Activated CD4-positive, alpha-beta T cell treated with anti-CD3 and anti-CD28 coated beads for 36 hours (primary cell): ENCODE results near the gene UBA6. TPM values are rescaled to one million over a fixed set of nuclear protein-coding genes. Genes with fewer than 3 reads are reported as not detected.

Experiments used
- ATAC-seq: fragments of 200-7000 bp; cut with Tn5 transposase; one replicate; pipeline ENCODE4 v1.10.0; 2021; ENCODE audit warnings: mild to moderate bottlenecking, moderate library complexity
- CTCF ChIA-PET: fragments of 350-600 bp; sonication (Branson Sonifier 250); formaldehyde crosslinking; loops from one replicate; lab custom pipeline; 2021; ENCODE audit warnings: antibody characterized with exemption; lab: Charles Lee
- POLR2A ChIA-PET: fragments of 350-600 bp; sonication (Branson Sonifier 250); formaldehyde crosslinking; loops from one replicate; lab custom pipeline; 2021; ENCODE audit warnings: antibody characterized with exemption, inconsistent platforms; lab: Charles Lee
- DNase-seq: peaks from one replicate; pipeline ENCODE4 v3.0.0-alpha.2; 2020
- H3K27ac Mint-ChIP-seq: one replicate; pipeline ENCODE4 v1.8.0; 2021; ENCODE audit warnings: mixed read lengths
- H3K27me3 Mint-ChIP-seq: one replicate; pipeline ENCODE4 v1.8.0; 2021; ENCODE audit warnings: mixed read lengths
- H3K36me3 Mint-ChIP-seq: one replicate; pipeline ENCODE4 v1.8.0; 2021; ENCODE audit warnings: low read depth, mixed read lengths
- H3K4me1 Mint-ChIP-seq: one replicate; pipeline ENCODE4 v1.8.0; 2021; ENCODE audit warnings: mixed read lengths
- H3K4me3 Mint-ChIP-seq: one replicate; pipeline ENCODE4 v1.8.0; 2021; ENCODE audit warnings: mild to moderate bottlenecking, moderate library complexity, mixed read lengths
- H3K9me3 Mint-ChIP-seq: one replicate; pipeline ENCODE4 v1.8.0; 2021; ENCODE audit warnings: low read depth, mixed read lengths
- intact Hi-C, 2 experiments: fragments of 100-400 bp; cut with DNase I in 1 of 2; cut with micrococcal nuclease in 1 of 2; formaldehyde crosslinking; loops; one replicate each; pipeline versions ENCODE4 v1.14.2 to v1.15.1; 2022 to 2024; cut with DNase I, micrococcal nuclease
- total RNA-seq, 2 experiments: library from RNA; stranded (reverse); gene quantifications; one replicate each; pipeline ENCODE4 v1.2.3, GENCODE V29; 2021

UBA6 gene
- total RNA-seq, 2 experiments from 2014 or later = 88.3 to 97.3 TPM

GRCh38 chr4:67615119-67615518 lies 85.8 kb downstream of the UBA6 start:
- ATAC-seq (no peak), DNase-seq (no peak)
- POLR2A ChIA-PET = no interaction called here
- H3K4me3 Mint-ChIP-seq = no peak overlapping the region
- intact Hi-C loops = no loop called here
- no peaks in the 10 kb centered on the region for H3K4me1 Mint-ChIP-seq
- H3K27ac Mint-ChIP-seq = no peak overlapping the region
- CTCF ChIA-PET = no interaction called here
- H3K36me3 Mint-ChIP-seq = peaks cover 45% of the 10 kb centered on the region
- H3K27me3 Mint-ChIP-seq = no peaks in the 10 kb centered on the region
- peaks cover 24% of the 10 kb centered on the region for H3K9me3 Mint-ChIP-seq

DNA sequence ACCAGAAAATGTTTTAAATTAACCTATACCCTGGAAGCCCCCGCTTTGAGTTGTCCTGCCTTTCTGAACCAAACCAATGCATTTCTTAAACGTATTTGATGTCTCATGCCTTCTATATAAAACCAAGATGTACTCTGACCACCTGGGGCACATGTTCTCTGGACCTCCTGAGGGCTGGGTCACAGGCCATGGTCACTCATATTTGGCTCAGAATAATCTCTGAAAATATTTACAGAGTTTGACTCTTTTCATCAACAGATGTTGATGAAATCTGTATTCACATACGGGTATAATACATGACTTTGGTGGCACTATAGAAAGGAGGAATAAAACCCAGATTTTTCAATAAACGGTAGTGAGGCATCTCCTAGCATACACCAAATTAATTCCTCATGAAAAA lies 86.8 kb downstream of the UBA6 start:
- no peak overlapping the region for H3K4me3 Mint-ChIP-seq
- H3K36me3 Mint-ChIP-seq = peaks cover 41% of the 10 kb centered on the region

DNA sequence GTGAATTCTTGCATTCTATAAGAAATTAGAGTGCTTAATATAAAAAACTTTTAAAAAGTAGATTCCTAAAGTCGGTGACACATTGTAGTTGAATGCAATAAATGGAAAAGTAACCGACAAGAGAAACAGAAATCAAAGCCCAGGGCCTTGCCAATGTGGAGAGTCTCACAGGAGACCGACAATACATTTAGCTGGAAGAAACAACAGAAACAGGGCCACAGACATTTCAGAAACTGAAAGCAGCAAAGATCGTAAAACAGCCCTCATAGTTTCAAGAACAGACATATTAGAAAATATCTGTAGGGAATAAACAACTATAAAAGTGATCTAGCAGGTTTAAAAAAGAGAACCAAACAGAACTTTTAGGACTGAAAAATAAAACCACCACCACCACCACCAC lies 92.9 kb downstream of the UBA6 start:
- no peak for DNase-seq
- Mint-ChIP-seq H3K9me3 (peaks cover 15% of the 10 kb centered on the region), H3K27me3 (no peaks in the 10 kb centered on the region), H3K36me3 (peaks cover 17% of the 10 kb centered on the region), H3K27ac (no peak overlapping the region), H3K4me3 (no peak overlapping the region), H3K4me1 (peaks cover 3% of the 10 kb centered on the region)
- CTCF ChIA-PET = interaction anchor here (0.7 to 1.2 kb wide), 2 partner anchors 15 to 21 kb away, joined by 3 to 4 read pairs; no protein-coding TSS in a partner anchor
- POLR2A ChIA-PET = no interaction called here
- no peak for ATAC-seq
- intact Hi-C loops = no loop called here

More for the DNA sequence above, 86.8 kb downstream of the UBA6 start:
- Mint-ChIP-seq H3K9me3 (peaks cover 28% of the 10 kb centered on the region), H3K4me1 (no peaks in the 10 kb centered on the region), H3K27me3 (no peaks in the 10 kb centered on the region), H3K27ac (no peak overlapping the region)
- POLR2A ChIA-PET = no interaction called here
- CTCF ChIA-PET = no interaction called here
- intact Hi-C loops = no loop called here
- ATAC-seq (no peak), DNase-seq (no peak)

- DNase-seq (no peak), ATAC-seq (no peak)
- intact Hi-C loops = no loop called here
- H3K27me3 Mint-ChIP-seq = no peaks in the 10 kb centered on the region
- H3K9me3 Mint-ChIP-seq = peaks cover 9% of the 10 kb centered on the region
- peaks cover 13% of the 10 kb centered on the region for H3K36me3 Mint-ChIP-seq
- H3K4me3 Mint-ChIP-seq = no peak overlapping the region
- H3K4me1 Mint-ChIP-seq = peaks cover 3% of the 10 kb centered on the region
- CTCF ChIA-PET = no interaction called here
- no peak overlapping the region for H3K27ac Mint-ChIP-seq
- POLR2A ChIA-PET = no interaction called here
Measured at GRCh38 chr4:67604749-67605148, 96.2 kb downstream of the UBA6 start.

DNA sequence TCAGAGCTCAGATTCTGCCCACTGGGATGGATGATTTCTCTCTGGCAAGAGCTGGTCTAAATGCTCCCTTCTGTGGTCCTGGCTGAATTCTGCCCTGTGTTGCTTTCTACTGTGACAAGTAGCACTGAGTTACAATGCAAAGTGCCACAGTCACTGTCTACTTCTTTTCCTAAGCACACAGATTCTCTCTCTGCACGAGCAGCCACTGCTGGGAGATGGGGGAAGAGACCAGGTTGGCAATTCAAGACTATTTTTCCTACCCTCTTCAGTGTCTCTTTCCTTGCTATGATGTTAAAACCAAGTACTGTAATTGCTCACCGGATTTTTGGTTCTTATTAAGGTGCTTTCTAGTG lies 97.0 kb downstream of the UBA6 start:
- ATAC-seq = no peak
- Mint-ChIP-seq H3K27ac (no peak overlapping the region), H3K27me3 (no peaks in the 10 kb centered on the region), H3K4me3 (no peak overlapping the region), H3K4me1 (peaks cover 3% of the 10 kb centered on the region), H3K9me3 (peaks cover 8% of the 10 kb centered on the region), H3K36me3 (peaks cover 11% of the 10 kb centered on the region)
- DNase-seq = no peak
- POLR2A ChIA-PET = interaction anchor here (0.6 kb wide), 1 partner anchor 880 kb away, joined by 3 read pairs; no protein-coding TSS in a partner anchor
- CTCF ChIA-PET = no interaction called here
- intact Hi-C loops = no loop called here

DNA sequence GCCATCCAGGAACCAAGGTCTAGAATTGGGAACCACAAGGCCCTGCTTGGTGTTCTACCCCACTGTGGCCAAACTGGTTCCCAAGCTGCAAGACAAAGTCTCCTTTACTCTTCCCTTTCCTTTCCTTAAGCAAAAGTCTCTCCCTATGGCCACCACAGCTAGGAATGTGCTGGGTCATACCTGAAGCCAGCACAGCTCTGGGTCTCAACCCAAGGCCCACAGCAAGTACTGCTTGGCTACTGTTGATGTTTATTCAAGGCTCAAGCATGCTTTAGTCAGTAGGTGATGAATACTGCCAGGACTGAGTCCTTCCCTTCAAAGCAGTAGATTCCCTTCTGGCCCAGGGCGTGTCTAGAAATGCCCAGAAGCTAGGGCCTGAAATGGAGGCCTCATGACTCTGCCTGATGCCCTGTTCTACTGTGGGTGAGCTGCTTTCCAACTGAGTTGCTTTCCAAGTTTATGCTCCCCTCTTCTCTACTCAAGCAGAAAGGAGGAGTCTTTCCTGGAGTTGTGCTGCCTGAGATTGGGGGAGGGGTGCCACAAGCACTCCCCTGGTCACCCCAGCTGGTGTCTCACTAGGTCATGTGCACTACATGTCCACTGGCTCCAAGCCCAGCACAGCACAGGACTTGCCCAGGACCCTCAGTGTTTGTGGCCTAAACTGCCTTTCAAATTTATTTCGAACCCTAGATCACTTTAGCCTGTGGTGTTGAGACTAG lies 97.5 kb downstream of the UBA6 start:
- peaks cover 3% of the 10 kb centered on the region for H3K4me1 Mint-ChIP-seq
- H3K36me3 Mint-ChIP-seq = peaks cover 9% of the 10 kb centered on the region
- DNase-seq (no peak), ATAC-seq (no peak)
- H3K9me3 Mint-ChIP-seq = peaks cover 8% of the 10 kb centered on the region
- CTCF ChIA-PET = no interaction called here
- no peaks in the 10 kb centered on the region for H3K27me3 Mint-ChIP-seq
- POLR2A ChIA-PET = interaction anchor here (0.6 kb wide), 1 partner anchor 881 kb away, joined by 3 read pairs; no protein-coding TSS in a partner anchor
- H3K4me3 Mint-ChIP-seq = no peak overlapping the region
- intact Hi-C loops = no loop called here
- H3K27ac Mint-ChIP-seq = no peak overlapping the region

- H3K36me3 Mint-ChIP-seq = peaks cover 4% of the 10 kb centered on the region
- no peaks in the 10 kb centered on the region for H3K27me3 Mint-ChIP-seq
- ChIA-PET CTCF (no interaction called here), POLR2A (no interaction called here)
- H3K4me1 Mint-ChIP-seq = no peaks in the 10 kb centered on the region
- no peak for DNase-seq
- intact Hi-C loops = no loop called here
- H3K27ac Mint-ChIP-seq = no peak overlapping the region
- no peak for ATAC-seq
- H3K9me3 Mint-ChIP-seq = no peaks in the 10 kb centered on the region
- H3K4me3 Mint-ChIP-seq = no peak overlapping the region
Measured at GRCh38 chr4:67593741-67594175, 107.2 kb downstream of the UBA6 start.

DNA sequence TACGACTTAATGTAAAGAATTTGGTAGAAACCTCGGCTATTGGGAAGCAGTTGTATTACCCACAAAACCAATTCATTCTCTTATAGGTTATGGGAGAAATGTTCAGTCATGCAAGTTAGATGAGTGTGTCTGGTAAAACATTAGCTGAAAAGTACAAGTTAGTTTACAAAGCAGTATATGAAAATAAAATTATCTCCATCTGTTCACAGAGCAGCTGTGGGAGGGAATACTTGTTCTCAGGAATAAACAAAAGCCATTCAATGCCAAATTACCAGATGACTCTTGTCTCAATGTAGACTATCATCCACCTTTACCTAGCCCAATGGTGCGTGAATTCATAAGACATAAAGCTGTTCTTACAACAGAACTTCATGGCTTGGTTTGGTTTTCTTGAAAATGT lies 113.8 kb downstream of the UBA6 start:
- CTCF ChIA-PET = interaction anchor here (0.7 kb wide), 2 partner anchors 21 to 114 kb away, joined by 3 to 4 read pairs; partner anchors contain the start of gene UBA6

DNA sequence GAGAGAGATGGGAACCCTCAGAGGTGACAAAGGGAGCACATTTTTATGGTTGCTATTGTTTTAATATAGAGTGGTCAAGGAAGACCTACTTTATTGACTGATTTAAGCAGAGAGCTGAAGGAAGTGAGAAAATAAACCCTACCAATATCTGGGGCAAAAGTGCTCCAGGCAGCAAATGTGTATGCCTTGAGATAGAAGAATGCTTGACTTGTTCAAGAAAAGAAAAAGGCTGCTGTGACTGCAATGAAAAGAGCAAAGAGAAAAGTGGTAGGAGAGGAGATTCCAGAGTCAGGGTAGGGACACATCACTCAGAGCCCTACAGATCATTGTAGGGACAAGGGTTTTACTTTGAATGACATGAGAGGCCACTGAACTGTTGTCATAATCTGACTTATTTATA lies 116.5 kb downstream of the UBA6 start:
- ATAC-seq = no peak
- peaks cover under 1% of the 10 kb centered on the region for H3K9me3 Mint-ChIP-seq
- CTCF ChIA-PET = no interaction called here
- H3K27me3 Mint-ChIP-seq = no peaks in the 10 kb centered on the region
- H3K4me3 Mint-ChIP-seq = no peak overlapping the region
- intact Hi-C loops = loop anchor here (5.0 kb wide), 3 partner anchors 37 to 73 kb away; partner anchors contain the start of gene CENPC (in 1 of the 2)
- POLR2A ChIA-PET = no interaction called here
- no peak for DNase-seq
- peaks cover 23% of the 10 kb centered on the region for H3K4me1 Mint-ChIP-seq
- no peak overlapping the region for H3K27ac Mint-ChIP-seq
- H3K36me3 Mint-ChIP-seq = peaks cover 5% of the 10 kb centered on the region

More for the DNA sequence above, 113.8 kb downstream of the UBA6 start:
- DNase-seq (no peak), ATAC-seq (no peak)
- H3K36me3 Mint-ChIP-seq = peaks cover 2% of the 10 kb centered on the region
- no peaks in the 10 kb centered on the region for H3K27me3 Mint-ChIP-seq
- no peaks in the 10 kb centered on the region for H3K9me3 Mint-ChIP-seq
- H3K4me3 Mint-ChIP-seq = no peak overlapping the region
- peaks cover 5% of the 10 kb centered on the region for H3K4me1 Mint-ChIP-seq
- POLR2A ChIA-PET = no interaction called here
- no peak overlapping the region for H3K27ac Mint-ChIP-seq
- intact Hi-C loops = no loop called here

- Mint-ChIP-seq H3K4me3 (no peak overlapping the region), H3K9me3 (peaks cover 2% of the 10 kb centered on the region), H3K36me3 (peaks cover 11% of the 10 kb centered on the region), H3K27me3 (no peaks in the 10 kb centered on the region), H3K27ac (no peak overlapping the region), H3K4me1 (peaks cover 27% of the 10 kb centered on the region)
- POLR2A ChIA-PET = interaction anchor here (0.7 to 1.3 kb wide), 2 partner anchors 35 to 37 kb away, joined by 3 to 6 read pairs; partner anchors contain the start of gene CENPC
- DNase-seq = no peak
- intact Hi-C loops = loop anchor here (1.0 to 5.0 kb wide), 5 partner anchors 35 to 119 kb away; partner anchors contain the start of genes CENPC (in 2 of the 2) and UBA6 (in 1 of the 2)
- CTCF ChIA-PET = interaction anchor here (1.0 kb wide), 1 partner anchor 112 kb away, joined by 3 read pairs; no protein-coding TSS in a partner anchor
- no peak for ATAC-seq
Measured at GRCh38 chr4:67581913-67582312, 119.0 kb downstream of the UBA6 start.

DNA sequence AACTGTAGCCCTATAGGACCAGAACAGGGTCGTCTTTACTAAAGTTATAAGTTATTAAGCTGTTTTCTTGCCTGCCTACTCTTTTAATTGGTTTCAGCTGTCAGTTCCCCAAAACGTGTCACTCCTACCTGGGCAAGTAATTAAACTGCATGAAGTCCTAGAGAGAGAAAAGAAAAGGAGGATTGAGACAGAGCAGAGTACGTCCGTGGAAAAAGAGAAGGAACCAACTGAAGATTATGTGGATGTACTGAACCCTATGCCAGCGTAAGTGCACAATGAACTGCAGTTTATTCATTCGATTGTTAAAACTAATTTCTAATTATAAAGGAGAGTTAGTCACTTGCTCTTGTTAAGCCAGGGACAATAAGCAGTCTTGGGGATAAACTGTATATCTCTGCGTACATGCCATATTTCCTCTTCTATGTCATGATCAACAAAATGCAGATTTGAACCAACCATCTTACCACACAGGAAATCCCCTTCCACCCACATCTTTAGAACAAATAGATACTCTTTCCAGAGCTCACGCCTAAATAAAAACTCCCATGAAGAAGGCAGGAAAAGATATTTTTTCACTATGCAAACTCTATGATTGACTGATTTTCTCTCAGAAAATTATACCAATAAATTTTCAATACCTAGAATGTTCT lies 119.6 kb downstream of the UBA6 start:
- CTCF ChIA-PET = interaction anchor here (1.0 kb wide), 1 partner anchor 113 kb away, joined by 3 read pairs; no protein-coding TSS in a partner anchor
- peaks cover 2% of the 10 kb centered on the region for H3K9me3 Mint-ChIP-seq
- H3K4me3 Mint-ChIP-seq = peak overlapping the region; percentile 19
- POLR2A ChIA-PET = interaction anchor here (0.7 to 1.3 kb wide), 2 partner anchors 34 to 36 kb away, joined by 3 to 6 read pairs; partner anchors contain the start of gene CENPC
- H3K27ac Mint-ChIP-seq = peak overlapping the region; percentile 55
- peak; percentile 81 for ATAC-seq
- no peak for DNase-seq
- H3K27me3 Mint-ChIP-seq = no peaks in the 10 kb centered on the region
- intact Hi-C loops = loop anchor here (1.0 to 5.0 kb wide), 5 partner anchors 34 to 120 kb away; partner anchors contain the start of genes CENPC (in 2 of the 2) and UBA6 (in 1 of the 2)
- peaks cover 31% of the 10 kb centered on the region for H3K4me1 Mint-ChIP-seq
- peaks cover 11% of the 10 kb centered on the region for H3K36me3 Mint-ChIP-seq
